Hematopoietic multipotent progenitor cell (in vitro differentiated cells): ENCODE data around the gene TMED1. TPM values are rescaled to one million over a fixed set of nuclear protein-coding genes. Genes with fewer than 3 reads are reported as not detected.
A peak's percentile ranks its signal among the peaks of the same experiment; 100 is the strongest.

Source experiments
- DNase-seq, 3 donors: peaks; one replicate each; pipeline ENCODE4 v3.0.0-alpha.2; 2011 to 2015; ENCODE audit warnings: low read depth in 2 of 3, low spot score in 2 of 3
- total RNA-seq: library from RNA; depleted of rRNA; stranded (reverse); fragments of >200 nt; gene quantifications from one replicate; pipeline ENCODE4 v1.2.3, GENCODE V29; 2012

The TMED1 gene
- total RNA-seq, 1 donor: 63.6 TPM

DNA sequence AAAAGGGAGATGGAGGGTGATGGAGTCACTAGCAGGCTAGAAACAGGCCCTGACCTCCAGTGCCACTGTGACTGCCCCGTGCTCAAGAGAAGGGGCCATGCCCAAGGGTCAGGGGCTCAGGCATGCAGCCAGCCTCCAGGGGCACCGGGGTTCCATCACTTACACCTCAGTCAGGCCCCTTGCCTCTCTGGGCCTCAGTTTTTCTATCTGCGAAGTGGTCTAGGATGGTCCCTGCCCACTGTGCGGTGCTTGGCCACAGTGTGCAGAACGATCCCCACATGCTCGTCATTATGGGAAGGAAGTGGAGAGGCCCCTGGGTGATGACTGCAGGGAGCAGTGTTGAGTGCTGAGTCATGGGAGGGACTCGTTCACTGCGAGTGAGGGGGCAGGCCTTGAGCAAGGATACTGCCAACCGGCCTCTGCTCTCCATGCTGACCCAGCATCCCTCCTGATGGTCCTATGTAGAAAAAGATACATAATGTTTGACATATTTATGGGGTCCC is 23.1 kb downstream of the TMED1 start:
- peak in 2 of 3 donors; percentile 84 to 91 for DNase-seq

DNA sequence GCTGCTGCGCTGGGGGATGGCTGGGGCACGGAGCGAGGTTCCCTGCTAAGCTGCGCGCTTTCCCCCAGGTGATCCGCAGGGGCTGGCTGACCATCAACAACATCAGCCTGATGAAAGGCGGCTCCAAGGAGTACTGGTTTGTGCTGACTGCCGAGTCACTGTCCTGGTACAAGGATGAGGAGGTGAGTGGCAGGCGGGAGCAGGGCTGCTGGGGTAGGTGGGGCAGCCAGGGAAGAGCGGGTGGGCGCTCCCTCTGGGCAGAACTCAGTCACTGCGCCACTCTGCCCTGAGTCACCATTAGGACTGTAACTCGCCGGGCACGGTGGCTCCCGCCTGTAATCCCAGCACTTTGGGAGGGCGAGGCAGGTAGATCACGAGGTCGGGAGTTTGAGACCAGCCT is 23.8 kb downstream of the TMED1 start:
- no peak for DNase-seq

- no peak for DNase-seq
These were observed 24.5 kb downstream of the TMED1 start for GRCh38 chr19:10811391-10812111.

- peak in 2 of 3 donors; percentile 51 to 64 for DNase-seq
These were observed 26.2 kb downstream of the TMED1 start for GRCh38 chr19:10809651-10810285.

DNA sequence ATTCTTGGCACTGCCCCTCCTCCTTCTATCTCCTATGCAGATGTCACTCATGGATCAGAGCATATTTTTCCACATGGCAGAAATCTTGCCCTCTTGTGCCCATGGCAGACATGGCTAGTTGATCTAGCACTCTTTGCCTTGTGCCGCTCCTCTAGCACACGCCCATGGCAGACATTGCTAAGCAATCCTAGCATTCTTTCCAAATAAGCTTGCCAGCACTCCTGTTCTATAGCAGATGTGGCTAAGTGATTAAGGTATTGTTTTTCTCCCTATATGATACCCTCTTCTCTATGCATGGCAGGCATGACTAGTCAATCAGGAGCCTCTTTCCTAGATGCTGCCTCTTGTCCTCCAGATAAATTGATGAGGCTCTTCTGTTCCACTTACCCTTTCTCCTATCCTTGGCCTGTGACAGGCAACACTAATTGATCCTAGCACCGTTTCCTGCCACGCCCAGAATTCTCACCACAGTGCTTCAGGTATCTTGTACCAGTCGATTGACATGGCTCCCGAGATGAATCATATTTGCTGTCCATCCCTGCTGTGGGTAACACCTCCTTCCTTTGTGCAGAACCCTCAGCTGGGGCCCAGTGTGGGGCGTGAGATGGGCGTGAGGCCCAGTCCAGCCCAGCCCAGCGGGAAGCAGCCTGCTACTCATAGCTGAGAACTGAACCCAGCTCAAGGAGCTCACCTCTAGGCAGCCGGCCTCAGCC is 26.9 kb downstream of the TMED1 start:
- DNase-seq: peak in 1 of 3 donors; percentile 14

DNA sequence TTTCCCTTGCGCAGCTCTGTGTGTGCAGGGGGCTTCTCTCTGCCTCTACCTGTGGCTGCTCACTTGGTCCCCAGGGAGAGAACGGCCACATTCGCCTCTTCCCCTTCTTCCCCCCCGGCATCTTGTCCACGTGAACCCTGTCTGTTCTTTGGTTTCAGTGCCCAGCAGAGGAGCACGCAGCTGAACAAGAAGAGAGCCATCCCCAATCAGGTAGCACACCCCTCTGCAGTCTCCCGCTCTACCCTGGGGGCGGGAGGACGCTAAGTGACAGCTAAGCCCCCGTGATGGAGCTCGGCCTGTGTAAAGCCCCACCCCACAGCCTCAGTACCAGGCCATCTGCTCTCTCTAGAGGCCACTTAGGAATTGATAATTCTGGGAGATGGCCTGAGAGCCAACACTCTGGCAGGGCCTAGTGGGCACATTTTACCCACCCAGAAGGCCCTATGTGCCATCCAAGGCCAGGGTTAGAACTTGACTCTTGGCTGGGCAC is 30.2 kb downstream of the TMED1 start:
- no peak for DNase-seq

GRCh38 chr19:10805065-10805757 is 30.8 kb downstream of the TMED1 start:
- DNase-seq: no peak

DNA sequence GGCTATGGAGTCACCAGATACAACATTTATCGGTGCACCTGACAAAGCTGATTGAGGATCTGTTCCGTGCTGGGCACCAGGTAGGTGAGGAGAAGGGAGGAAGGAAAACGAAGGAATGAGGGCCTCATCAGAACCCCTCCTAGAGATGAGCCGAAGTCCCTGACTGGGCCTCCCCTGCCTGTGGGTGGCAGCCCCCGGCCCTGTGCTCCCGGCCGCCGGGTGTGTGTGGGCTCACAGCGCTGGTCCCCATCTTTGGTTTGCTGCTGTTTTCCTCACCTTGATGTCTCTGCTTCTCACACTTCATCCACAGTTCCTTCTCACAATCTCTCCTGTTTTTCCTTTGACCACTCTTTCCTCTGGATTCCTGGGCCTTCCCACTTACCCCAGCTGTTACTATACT is 32.8 kb downstream of the TMED1 start:
- no peak for DNase-seq

DNA sequence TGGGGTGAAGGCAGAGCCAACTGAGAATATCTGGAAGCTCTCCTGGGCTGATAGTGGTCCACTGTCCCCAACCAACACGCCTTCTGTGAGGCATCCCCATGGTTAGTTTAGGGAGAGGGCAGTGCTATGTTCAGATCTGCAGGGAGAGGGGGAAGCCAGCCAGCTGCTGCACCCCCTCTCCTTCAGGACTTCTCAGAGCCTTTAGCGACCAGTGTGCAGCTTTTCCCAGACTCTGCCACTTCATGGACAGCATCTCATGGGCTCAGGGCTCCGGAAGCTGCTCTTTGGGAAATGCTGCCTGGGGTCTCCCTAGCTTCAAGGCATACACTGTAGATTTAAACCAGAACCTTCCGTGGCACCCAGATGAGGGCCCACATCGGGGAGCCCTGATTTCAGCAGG is 33.5 kb downstream of the TMED1 start:
- DNase-seq: no peak

- DNase-seq: no peak
These were observed 35.5 kb downstream of the TMED1 start for GRCh38 chr19:10800488-10800887.

DNA sequence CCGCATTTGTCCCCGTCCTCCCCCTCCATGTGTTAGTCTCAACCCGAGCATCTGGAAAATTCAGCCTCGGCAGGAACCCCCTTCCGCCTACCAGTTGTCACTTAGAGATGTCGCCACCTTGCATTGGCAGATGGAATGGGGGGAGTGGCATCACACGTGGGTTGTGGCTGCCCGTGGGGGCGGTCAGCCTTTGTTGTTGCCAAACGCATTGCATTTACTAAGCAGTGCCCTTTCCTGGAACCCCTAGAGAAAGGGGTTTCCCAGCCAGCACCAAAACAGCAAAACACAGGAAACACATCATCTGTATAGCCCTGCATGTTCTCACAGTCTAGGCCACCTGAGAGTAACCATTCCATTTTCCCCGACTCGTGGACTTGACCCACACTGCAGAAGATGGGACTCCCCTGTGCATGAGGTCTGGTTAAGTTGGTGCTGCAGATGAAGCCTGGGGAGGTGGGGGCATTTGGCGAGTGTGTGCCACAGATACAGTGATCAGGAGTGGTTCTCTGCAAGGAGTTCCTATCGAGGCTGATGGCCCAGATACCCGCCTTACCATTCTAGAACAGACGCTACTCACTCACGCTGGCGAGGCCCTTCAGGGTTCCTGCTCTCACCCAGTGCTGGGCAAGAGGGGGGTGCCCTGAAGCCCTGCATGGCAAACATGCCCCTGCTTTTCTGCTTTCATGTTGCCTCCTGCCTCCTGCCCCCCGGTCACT is 38.3 kb downstream of the TMED1 start:
- peak in 1 of 3 donors; percentile 59 for DNase-seq

GRCh38 chr19:10797078-10797477 is 38.9 kb downstream of the TMED1 start:
- DNase-seq: no peak

DNA sequence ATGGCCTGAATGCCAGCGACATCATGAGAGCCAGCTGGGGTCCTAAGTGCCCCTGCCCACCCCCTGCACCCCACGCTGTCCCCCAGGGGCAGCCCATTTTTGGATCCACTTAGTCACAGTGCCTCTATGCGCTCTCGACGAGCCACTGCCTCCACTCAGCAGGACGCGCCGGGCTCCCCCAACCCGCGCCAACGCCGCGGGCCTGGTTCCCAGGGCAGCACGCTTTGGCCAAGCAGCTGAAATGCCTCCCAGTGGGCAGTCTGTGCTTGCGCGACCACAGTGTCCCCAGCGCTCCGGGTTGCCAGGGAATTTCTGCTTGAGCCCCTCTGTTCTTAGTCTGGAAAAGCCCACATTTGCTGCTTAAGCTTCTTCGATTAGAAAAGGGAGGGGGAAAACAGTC is 39.4 kb downstream of the TMED1 start:
- DNase-seq: no peak

GRCh38 chr19:10789866-10790265 is 46.1 kb downstream of the TMED1 start:
- DNase-seq: no peak

DNA sequence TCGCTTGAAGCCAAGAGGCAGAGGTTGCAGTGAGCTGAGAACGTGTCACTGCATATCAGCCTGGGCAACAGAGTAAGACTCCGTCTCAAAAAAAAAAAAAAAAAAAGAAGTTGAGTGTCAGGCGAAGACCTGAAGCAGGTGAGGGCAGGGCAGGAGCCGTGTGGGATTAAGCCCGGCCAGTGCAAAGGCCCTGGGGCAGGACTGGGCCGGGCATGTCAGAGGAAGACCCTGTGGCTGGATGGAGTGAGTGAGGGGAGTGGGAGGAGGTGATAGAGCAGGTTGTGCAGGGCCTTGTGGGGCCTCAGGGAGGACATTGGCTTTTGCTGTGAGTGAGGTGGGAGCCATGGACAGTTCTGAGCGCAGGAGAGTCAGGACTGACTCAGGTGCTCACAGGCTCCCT is 47.9 kb downstream of the TMED1 start:
- no peak for DNase-seq

DNA sequence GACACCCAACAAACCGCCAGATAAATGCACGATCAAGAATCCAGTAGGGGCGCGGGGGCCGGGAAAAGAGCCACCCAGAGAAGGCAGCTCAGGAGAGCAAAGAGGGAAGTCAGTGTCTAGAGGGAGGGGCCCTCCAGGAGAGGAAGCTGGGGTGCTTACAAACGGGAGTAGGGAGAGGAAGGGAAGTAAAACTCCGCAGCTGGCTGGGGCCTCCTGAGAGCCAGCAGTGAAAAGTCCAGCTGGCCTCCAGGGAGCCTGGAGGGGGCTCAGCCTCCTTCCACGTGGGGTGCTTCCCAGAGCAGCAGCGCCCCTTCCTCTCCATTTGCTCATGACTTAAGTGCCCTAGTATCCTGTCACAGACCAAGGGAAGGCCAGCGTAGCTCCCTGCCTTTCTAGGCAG is 51.8 kb downstream of the TMED1 start:
- peak in 1 of 3 donors; percentile 27 for DNase-seq

GRCh38 chr19:10782795-10783194 is 53.2 kb downstream of the TMED1 start:
- no peak for DNase-seq
